ENCODE data around the gene CENPN.

DNA sequence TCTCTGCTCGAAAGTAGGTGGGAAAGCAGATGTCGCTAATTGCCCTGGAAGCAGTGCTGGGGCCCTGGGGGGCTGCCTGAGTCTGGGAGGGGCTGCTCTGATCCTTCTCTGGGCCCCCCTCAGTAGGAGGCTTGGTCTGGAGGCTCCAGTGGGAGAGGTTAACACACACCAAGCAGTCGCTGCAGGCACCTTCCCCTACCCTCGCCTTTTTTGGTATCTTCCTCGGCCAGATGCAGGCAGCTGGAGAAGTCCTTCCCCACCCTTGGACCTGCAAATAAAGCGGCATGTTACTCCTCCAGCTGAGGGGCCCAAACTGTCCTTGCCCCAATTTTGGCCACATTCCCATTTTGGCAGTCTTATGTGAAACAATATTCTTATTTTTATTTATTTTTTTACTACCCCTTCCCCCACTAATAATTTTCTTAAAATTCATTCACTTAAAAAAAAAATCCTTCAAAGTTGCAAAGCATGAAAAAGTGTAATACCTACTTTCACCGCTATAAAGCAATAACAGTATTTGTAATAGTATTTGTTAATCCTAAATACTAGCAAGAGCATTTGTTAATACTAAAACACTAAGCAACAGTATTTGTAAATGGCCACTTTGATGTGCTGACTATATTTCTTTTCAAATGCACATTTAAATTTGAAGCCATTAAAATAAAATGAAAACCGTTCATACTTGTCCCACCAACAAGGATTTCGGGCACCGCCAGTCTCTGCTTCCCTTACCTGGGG lies 55.0 kb downstream of the CENPN start:
- TF ChIP-seq POLR2AphosphoS5 (IDR thresholded peaks at IDR 0.05; ENCODE audit: low read depth, low read length) (no peak), RAD21 (IDR thresholded peaks at IDR 0.05; ENCODE audit: low read depth) (no peak), YY1 (IDR thresholded peaks at IDR 0.05; ENCODE audit: extremely low read depth, insufficient replicate concordance, low read depth, low read length) (no peak), EZH2phosphoT487 (IDR thresholded peaks at IDR 0.05; ENCODE audit: borderline replicate concordance) (no peak), CEBPB (IDR thresholded peaks at IDR 0.05; ENCODE audit: low read depth) (no peak), EZH2 (IDR thresholded peaks at IDR 0.05) (no peak), POLR2A (IDR thresholded peaks at IDR 0.05; ENCODE audit: borderline replicate concordance, extremely low read depth, insufficient read depth, insufficient read length) (no peak), ZFX (IDR thresholded peaks at IDR 0.05) (no peak), FOSL1 (IDR thresholded peaks at IDR 0.05; ENCODE audit: low read depth) (no peak), ELF1 (IDR thresholded peaks at IDR 0.05; ENCODE audit: borderline replicate concordance, low read depth) (no peak), SP1 (IDR thresholded peaks at IDR 0.05; ENCODE audit: low read depth) (no peak)
- TF ChIP-seq, protein P1, sequence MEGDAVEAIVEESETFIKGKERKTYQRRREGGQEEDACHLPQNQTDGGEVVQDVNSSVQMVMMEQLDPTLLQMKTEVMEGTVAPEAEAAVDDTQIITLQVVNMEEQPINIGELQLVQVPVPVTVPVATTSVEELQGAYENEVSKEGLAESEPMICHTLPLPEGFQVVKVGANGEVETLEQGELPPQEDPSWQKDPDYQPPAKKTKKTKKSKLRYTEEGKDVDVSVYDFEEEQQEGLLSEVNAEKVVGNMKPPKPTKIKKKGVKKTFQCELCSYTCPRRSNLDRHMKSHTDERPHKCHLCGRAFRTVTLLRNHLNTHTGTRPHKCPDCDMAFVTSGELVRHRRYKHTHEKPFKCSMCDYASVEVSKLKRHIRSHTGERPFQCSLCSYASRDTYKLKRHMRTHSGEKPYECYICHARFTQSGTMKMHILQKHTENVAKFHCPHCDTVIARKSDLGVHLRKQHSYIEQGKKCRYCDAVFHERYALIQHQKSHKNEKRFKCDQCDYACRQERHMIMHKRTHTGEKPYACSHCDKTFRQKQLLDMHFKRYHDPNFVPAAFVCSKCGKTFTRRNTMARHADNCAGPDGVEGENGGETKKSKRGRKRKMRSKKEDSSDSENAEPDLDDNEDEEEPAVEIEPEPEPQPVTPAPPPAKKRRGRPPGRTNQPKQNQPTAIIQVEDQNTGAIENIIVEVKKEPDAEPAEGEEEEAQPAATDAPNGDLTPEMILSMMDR (IDR thresholded peaks at IDR 0.05 in 2 of 3, conservative IDR thresholded peaks at IDR 0.05 in 1 of 3; ENCODE audit: borderline replicate concordance in 1 of 3, insufficient read depth in 1 of 3, low read depth in 2 of 3, low read length in 2 of 3) = no peak
- TF ChIP-seq, protein P2, sequence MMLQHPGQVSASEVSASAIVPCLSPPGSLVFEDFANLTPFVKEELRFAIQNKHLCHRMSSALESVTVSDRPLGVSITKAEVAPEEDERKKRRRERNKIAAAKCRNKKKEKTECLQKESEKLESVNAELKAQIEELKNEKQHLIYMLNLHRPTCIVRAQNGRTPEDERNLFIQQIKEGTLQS (IDR thresholded peaks at IDR 0.05) = no peak
- TF ChIP-seq, protein P3, sequence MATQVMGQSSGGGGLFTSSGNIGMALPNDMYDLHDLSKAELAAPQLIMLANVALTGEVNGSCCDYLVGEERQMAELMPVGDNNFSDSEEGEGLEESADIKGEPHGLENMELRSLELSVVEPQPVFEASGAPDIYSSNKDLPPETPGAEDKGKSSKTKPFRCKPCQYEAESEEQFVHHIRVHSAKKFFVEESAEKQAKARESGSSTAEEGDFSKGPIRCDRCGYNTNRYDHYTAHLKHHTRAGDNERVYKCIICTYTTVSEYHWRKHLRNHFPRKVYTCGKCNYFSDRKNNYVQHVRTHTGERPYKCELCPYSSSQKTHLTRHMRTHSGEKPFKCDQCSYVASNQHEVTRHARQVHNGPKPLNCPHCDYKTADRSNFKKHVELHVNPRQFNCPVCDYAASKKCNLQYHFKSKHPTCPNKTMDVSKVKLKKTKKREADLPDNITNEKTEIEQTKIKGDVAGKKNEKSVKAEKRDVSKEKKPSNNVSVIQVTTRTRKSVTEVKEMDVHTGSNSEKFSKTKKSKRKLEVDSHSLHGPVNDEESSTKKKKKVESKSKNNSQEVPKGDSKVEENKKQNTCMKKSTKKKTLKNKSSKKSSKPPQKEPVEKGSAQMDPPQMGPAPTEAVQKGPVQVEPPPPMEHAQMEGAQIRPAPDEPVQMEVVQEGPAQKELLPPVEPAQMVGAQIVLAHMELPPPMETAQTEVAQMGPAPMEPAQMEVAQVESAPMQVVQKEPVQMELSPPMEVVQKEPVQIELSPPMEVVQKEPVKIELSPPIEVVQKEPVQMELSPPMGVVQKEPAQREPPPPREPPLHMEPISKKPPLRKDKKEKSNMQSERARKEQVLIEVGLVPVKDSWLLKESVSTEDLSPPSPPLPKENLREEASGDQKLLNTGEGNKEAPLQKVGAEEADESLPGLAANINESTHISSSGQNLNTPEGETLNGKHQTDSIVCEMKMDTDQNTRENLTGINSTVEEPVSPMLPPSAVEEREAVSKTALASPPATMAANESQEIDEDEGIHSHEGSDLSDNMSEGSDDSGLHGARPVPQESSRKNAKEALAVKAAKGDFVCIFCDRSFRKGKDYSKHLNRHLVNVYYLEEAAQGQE (IDR thresholded peaks at IDR 0.05; ENCODE audit: low read depth) = no peak
